ENCODE measurements around the gene SPAG6.

Gene SPAG6

DNA sequence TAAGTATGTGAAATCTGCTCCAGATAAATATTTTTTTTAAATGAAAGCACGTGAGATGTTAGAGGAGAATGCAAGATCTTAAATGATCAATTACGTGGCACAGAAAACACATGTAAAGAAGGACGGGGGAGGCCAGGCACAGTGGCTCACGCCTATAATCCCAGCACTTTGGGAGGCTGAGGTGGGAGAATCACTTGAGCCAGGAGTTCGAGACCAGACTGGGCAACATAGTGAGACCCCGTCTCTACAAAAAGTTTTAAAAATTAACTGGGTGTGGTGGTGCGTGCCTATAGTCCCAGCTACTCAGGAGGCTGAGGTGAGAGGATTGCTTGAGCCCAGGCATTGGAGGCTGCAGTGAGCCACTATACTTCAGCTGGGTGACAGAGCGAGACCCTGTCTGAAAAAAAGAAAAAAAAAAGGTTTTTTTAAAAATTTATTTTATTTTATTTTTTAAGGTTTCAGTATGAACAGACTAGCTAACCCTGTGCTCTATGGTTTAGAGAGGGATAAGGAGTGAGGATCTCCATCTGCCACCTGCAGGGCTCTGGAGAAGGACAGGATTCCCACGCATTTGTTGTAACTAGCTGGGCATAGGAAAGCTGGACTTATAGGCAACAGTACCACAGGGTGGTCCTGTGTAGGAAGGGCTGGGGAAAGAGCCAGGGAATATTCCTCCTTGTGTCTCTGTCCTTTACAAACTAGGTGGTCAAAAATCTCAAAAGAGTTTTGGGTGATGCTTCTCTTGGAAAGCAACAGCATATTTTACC, 113.2 kb downstream of the SPAG6 start:
- TF ChIP-seq POLR2A (IDR thresholded peaks at IDR 0.05; ENCODE audit: low read depth, low read length) (no peak), POLR2AphosphoS5 (IDR thresholded peaks at IDR 0.05; ENCODE audit: low read depth, low read length) (no peak), TAF1 (IDR thresholded peaks at IDR 0.05; ENCODE audit: borderline replicate concordance, low read depth, low read length) (no peak)
- DNase-seq (ENCODE audit: insufficient read length) (no peak), FAIRE-seq (no peak)

DNA sequence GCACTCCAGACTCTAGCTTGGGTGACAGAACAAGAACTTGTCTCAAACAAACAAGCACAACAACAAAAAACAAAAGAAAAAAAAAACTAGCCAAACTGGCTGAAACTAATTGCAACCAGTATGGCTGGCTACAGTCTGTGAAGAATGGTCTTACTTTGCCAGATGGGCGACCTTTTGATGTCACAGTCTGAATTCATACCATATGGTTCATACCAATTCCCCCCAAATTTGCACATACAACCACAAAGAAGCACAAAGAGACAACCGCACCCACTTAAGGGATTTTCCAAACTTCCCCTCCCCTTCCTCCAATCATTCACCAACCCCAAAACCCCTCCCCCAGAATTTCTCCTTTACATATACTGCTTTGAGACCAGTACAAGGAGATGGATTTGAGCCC, 114.2 kb downstream of the SPAG6 start:
- FAIRE-seq (no peak), DNase-seq (ENCODE audit: insufficient read length) (no peak)
- TF ChIP-seq TAF1 (IDR thresholded peaks at IDR 0.05; ENCODE audit: borderline replicate concordance, low read depth, low read length) (no peak), POLR2A (IDR thresholded peaks at IDR 0.05; ENCODE audit: low read depth, low read length) (no peak), POLR2AphosphoS5 (IDR thresholded peaks at IDR 0.05; ENCODE audit: low read depth, low read length) (no peak)

DNA sequence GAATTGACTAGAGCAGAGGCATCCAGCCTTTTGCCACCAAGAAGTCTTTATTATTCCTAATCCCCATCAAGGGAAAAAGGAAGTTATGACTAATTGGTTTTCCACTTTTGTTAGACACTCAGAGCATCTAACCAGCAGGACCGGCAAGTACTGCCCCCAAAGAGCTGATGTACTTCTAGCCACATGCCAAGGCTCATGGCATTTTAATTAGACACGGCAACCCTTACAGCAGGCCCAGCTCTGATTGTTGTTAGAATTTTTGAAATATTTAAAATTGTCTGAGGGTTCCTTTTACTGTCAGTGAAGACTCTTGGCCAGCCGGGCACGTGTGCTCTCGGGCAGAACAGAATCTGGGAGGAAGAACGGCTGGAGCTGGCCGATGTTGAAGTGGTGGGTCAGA, 114.8 kb downstream of the SPAG6 start:
- no peak for FAIRE-seq
- TF ChIP-seq TAF1 (IDR thresholded peaks at IDR 0.05; ENCODE audit: borderline replicate concordance, low read depth, low read length) (no peak), POLR2A (IDR thresholded peaks at IDR 0.05; ENCODE audit: low read depth, low read length) (no peak), POLR2AphosphoS5 (IDR thresholded peaks at IDR 0.05; ENCODE audit: low read depth, low read length) (no peak)
- DNase-seq (ENCODE audit: insufficient read length): no peak

DNA sequence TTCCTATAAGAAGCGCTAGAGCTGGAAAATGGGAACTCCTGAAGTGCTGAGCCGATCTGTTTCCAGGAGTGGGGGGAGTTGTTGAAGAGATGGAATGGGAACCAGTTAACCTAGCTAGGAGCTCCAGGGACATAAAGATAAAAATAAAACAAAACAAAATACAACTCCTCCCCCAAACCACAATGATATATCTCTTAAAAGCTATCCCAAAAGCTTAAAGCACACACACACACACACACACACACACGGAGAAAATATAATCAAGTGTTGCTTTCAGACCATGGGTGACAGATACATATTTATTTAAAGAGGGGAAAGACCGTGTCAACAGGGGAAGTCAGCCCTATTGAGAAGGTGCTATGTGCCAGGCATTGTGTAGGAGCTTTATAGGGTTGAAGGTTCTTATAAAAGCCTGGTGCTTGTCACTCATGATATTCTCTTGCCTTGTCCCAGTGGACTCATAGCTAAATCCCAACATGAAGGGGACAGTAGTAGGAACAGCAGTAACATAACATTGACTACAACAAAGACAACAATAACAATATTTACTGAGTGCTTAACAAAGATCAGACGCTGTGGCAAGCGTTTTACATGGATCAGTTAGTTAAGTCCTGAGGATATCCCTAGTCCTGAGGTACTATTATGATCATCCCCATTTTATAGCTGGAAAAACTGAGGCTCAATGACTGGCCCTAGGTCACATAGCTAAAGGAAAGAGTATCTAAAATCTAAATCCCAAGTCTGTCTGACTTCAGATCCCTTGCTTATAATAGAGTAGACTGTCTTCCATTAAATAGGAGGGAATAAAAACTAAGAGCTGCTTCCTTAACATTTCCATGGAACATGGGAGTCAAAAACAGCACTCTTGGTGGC, 115.5 kb downstream of the SPAG6 start:
- FAIRE-seq (peak; percentile 27), DNase-seq (ENCODE audit: insufficient read length) (no peak)
- no peak for TF ChIP-seq POLR2A (IDR thresholded peaks at IDR 0.05; ENCODE audit: low read depth, low read length)
- TF ChIP-seq POLR2AphosphoS5 (IDR thresholded peaks at IDR 0.05; ENCODE audit: low read depth, low read length): no peak
- TF ChIP-seq TAF1 (IDR thresholded peaks at IDR 0.05; ENCODE audit: borderline replicate concordance, low read depth, low read length): no peak

DNA sequence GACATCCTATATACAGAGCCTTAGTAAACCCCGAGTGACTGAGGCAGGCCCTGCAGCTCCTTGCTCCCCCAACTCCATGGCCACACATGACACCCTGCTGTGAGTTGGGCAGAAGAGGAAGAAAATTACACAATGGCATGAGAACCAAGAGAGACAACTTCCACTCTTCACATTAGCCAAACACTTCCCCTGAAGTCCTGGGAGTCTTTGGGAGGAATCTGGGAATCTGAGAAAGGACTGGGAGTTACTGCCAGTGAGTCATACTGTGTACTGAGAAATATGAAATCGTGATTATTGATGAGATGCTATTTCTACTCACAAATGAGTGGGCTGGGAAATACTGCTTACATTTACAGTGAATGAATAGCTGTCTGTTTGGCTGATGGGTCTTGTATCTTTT, 116.6 kb downstream of the SPAG6 start:
- DNase-seq (ENCODE audit: insufficient read length) (no peak), FAIRE-seq (no peak)
- no peak for TF ChIP-seq TAF1 (IDR thresholded peaks at IDR 0.05; ENCODE audit: borderline replicate concordance, low read depth, low read length)
- no peak for TF ChIP-seq POLR2AphosphoS5 (IDR thresholded peaks at IDR 0.05; ENCODE audit: low read depth, low read length)
- TF ChIP-seq POLR2A (IDR thresholded peaks at IDR 0.05; ENCODE audit: low read depth, low read length): no peak

DNA sequence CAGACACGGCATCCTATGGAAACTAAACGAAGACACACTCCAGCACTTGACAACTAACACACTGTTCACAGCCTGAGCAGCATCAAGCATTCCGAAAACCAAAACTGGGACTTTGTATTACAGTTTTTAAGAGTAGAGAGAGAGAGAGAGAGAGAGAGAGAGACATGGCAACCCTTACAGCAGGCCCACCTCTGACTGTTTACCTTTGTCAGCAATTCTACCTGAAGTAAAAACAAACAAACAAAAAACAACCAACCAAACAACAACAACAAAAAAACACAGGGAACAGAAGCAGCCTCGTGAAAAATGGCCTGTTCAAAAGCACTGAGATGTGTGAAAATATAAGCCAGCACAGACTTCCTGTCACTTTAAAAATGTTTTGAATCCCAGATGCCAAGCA, 118.0 kb downstream of the SPAG6 start:
- TF ChIP-seq TAF1 (IDR thresholded peaks at IDR 0.05; ENCODE audit: borderline replicate concordance, low read depth, low read length): no peak
- TF ChIP-seq POLR2AphosphoS5 (IDR thresholded peaks at IDR 0.05; ENCODE audit: low read depth, low read length): no peak
- no peak for TF ChIP-seq POLR2A (IDR thresholded peaks at IDR 0.05; ENCODE audit: low read depth, low read length)
- DNase-seq (ENCODE audit: insufficient read length): no peak
- FAIRE-seq: no peak

DNA sequence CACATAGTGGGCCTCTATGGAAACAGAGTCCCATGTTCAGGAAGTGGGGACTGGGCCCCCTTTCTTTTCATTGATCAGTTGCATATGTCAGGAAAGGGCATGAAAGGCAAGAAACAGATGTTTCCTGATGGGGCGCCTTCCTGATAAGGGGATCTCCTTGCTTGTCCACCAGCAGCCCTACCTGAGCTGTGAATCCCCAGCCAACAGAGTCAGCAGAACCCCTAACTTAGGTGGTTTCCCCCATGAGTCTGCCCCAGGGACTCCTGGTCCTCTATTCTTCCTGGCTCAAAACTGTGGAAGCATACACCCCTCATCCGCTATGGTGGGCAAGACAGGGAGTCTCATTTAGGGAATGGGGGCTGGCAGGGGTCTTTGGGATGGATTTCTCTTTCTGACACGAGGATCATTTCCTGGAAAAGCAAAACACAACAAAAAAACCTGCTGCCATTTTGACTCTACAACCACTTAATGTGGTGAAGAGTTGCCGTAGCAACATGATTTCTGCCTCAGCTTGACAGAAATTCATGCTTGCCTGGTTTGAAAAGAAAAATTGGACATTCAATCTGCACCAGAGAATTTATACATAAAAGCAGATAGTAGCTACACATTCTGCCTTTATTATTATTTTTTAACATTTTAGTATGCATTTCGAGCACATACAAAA, 119.8 kb downstream of the SPAG6 start:
- DNase-seq (ENCODE audit: insufficient read length) (no peak), FAIRE-seq (peak; percentile 78)
- TF ChIP-seq TAF1 (IDR thresholded peaks at IDR 0.05; ENCODE audit: borderline replicate concordance, low read depth, low read length): no peak
- TF ChIP-seq POLR2AphosphoS5 (IDR thresholded peaks at IDR 0.05; ENCODE audit: low read depth, low read length): no peak

GRCh38 chr10:22466763-22467334, 121.6 kb downstream of the SPAG6 start:
- no peak for DNase-seq (ENCODE audit: insufficient read length)
- FAIRE-seq: no peak
- no peak for TF ChIP-seq TAF1 (IDR thresholded peaks at IDR 0.05; ENCODE audit: borderline replicate concordance, low read depth, low read length)
- TF ChIP-seq POLR2A (IDR thresholded peaks at IDR 0.05; ENCODE audit: low read depth, low read length): no peak
- TF ChIP-seq POLR2AphosphoS5 (IDR thresholded peaks at IDR 0.05; ENCODE audit: low read depth, low read length): no peak
